ENCODE data around the gene BAIAP2L2. TPM values are rescaled to one million over a fixed set of nuclear protein-coding genes. Genes with fewer than 3 reads are reported as not detected.

The BAIAP2L2 gene
- total RNA-seq, 1 experiment from 2014 or later, result 2.3 TPM

- H3K4me1 ChIP-seq (ENCODE audit: insufficient read depth, low read length), result 0 out of 2 replicates have a peak, but pooled peaks cover 3% of the 10 kb centered on the region
- Mint-ChIP-seq H3K4me3 (no peak overlapping the region), H3K4me1 (peaks cover 0 to 6% of the 10 kb centered on the region in 2 experiments; a peak in 3 of 4 replicates), H3K9me3 (no peaks in the 10 kb centered on the region), H3K27me3 (ENCODE audit: low read depth) (no peaks in the 10 kb centered on the region), H3K36me3 (ENCODE audit: insufficient read depth in 1 of 3, low read depth in 3 of 3) (peaks cover 3 to 31% (median 19%) of the 10 kb centered on the region in 3 experiments; a peak in 5 of 7 replicates), H3K27ac (peak overlapping the region in 1 of 3 experiments; percentile 84; a peak in 1 of 7 replicates)
- WGBS (ENCODE audit: extremely low coverage, insufficient read length, low lambda C conversion rate), result no CpG with 5 or more reads among the region's 16 CpGs
- H3K4me2 ChIP-seq (ENCODE audit: insufficient read depth, insufficient read length, low read length), result no peak overlapping the region
- no peaks in the 10 kb centered on the region for H3K79me2 ChIP-seq (ENCODE audit: insufficient read depth, low read length)
- H2BK5ac ChIP-seq (ENCODE audit: insufficient read length, low read length), result no peak overlapping the region
- no peak overlapping the region for H3K18ac ChIP-seq (ENCODE audit: insufficient read length, low read depth, low read length)
- no peaks in the 10 kb centered on the region for H3K23me2 ChIP-seq (ENCODE audit: insufficient read length, low read depth, low read length, poor library complexity, severe bottlenecking)
- H4K5ac ChIP-seq (ENCODE audit: insufficient read length, low read depth, low read length), result no peak overlapping the region
- TF ChIP-seq, protein P1, sequence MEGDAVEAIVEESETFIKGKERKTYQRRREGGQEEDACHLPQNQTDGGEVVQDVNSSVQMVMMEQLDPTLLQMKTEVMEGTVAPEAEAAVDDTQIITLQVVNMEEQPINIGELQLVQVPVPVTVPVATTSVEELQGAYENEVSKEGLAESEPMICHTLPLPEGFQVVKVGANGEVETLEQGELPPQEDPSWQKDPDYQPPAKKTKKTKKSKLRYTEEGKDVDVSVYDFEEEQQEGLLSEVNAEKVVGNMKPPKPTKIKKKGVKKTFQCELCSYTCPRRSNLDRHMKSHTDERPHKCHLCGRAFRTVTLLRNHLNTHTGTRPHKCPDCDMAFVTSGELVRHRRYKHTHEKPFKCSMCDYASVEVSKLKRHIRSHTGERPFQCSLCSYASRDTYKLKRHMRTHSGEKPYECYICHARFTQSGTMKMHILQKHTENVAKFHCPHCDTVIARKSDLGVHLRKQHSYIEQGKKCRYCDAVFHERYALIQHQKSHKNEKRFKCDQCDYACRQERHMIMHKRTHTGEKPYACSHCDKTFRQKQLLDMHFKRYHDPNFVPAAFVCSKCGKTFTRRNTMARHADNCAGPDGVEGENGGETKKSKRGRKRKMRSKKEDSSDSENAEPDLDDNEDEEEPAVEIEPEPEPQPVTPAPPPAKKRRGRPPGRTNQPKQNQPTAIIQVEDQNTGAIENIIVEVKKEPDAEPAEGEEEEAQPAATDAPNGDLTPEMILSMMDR (conservative IDR thresholded peaks at IDR 0.05), result no peak
- H3K14ac ChIP-seq (ENCODE audit: insufficient read depth, low read length), result no peak overlapping the region
- H2BK20ac ChIP-seq (ENCODE audit: low read depth, low read length, poor library complexity, severe bottlenecking), result no peak overlapping the region
- DNase-seq, result no peak
- no peaks in the 10 kb centered on the region for H3K27me3 ChIP-seq (ENCODE audit: insufficient read depth, low read length)
- no peak overlapping the region for H3K9ac ChIP-seq (ENCODE audit: extremely low read depth, insufficient read length, low read length)
- H3K9me3 ChIP-seq (ENCODE audit: control insufficient read depth, low read depth, low read length), result no peaks in the 10 kb centered on the region
- H3K79me1 ChIP-seq (ENCODE audit: insufficient read depth, low read depth, low read length, poor library complexity, severe bottlenecking), result no peaks in the 10 kb centered on the region
- no peak overlapping the region for H4K8ac ChIP-seq (replicated peaks; ENCODE audit: insufficient read length, low read depth, low read length)
- H2BK12ac ChIP-seq (ENCODE audit: insufficient read length, low read depth, low read length), result no peak overlapping the region
- no peak overlapping the region for H3T11ph ChIP-seq (ENCODE audit: low read length)
- H2BK120ac ChIP-seq (ENCODE audit: low read depth, low read length, poor library complexity, severe bottlenecking), result no peak overlapping the region
- H2AK5ac ChIP-seq (ENCODE audit: insufficient read length, low read length), result no peak overlapping the region
- H3K23ac ChIP-seq (ENCODE audit: insufficient read length, low read depth, low read length), result no peak overlapping the region
- no peak overlapping the region for H2AFZ ChIP-seq (ENCODE audit: low read length)
- H3K56ac ChIP-seq (ENCODE audit: insufficient read length, low read depth, low read length), result no peak overlapping the region
- H3K27ac ChIP-seq (ENCODE audit: insufficient read length, low read depth, low read length), result no peak overlapping the region
- H2BK15ac ChIP-seq (ENCODE audit: low read depth, low read length), result no peak overlapping the region
- H4K20me1 ChIP-seq (ENCODE audit: control insufficient read depth, insufficient read depth, insufficient read length), result no peaks in the 10 kb centered on the region
- H4K91ac ChIP-seq (ENCODE audit: insufficient read length, low read depth, low read length), result no peak overlapping the region
- no peak overlapping the region for H3K4ac ChIP-seq (ENCODE audit: low read depth, low read length)
Measured at GRCh38 chr22:38141217-38141973, 30.9 kb upstream of the BAIAP2L2 start.

Measured in H9 (cell line).